ENCODE data around the gene ARHGAP35.
"Not testable (repeated sequence)": the region's sequence is repeated elsewhere in the genome, so short reads cannot be mapped to it uniquely, and the experiment has no call there.

ARHGAP35 gene

GRCh38 chr19:46860846-46861690 is at the start of gene ARHGAP35:
Gene ARHGAP35, plus strand, starts transcription at chr19:46860997. Its CDS starts 57,679 bp downstream, at chr19:46918676.
- ATAC-seq, result peak; percentile 3
- Mint-ChIP-seq H3K4me1 (peaks cover 30% of the 10 kb centered on the region), H3K27ac (peak within 1 kb of the TSS; percentile 89), H3K36me3 (peaks cover 17% of the 10 kb centered on the region), H3K4me3 (no peak within 1 kb of the TSS), H3K9me3 (peaks cover 3% of the 10 kb centered on the region)
- peak; percentile 55 to 78 for DNase-seq (ENCODE audit: low spot score in 2 of 2)

GRCh38 chr19:46812977-46813838 is 47.6 kb upstream of the ARHGAP35 start:
- DNase-seq (ENCODE audit: low spot score in 2 of 2), result no peak
- Mint-ChIP-seq H3K9me3 (no peaks in the 10 kb centered on the region), H3K4me3 (no peak overlapping the region), H3K36me3 (no peaks in the 10 kb centered on the region), H3K4me1 (no peaks in the 10 kb centered on the region), H3K27ac (no peak overlapping the region)
- no peak for ATAC-seq

GRCh38 chr19:46813839-46814358 is 46.9 kb upstream of the ARHGAP35 start:
- no peaks in the 10 kb centered on the region for H3K36me3 Mint-ChIP-seq
- H3K27ac Mint-ChIP-seq, result no peak overlapping the region
- ATAC-seq (no peak), DNase-seq (ENCODE audit: low spot score in 2 of 2) (no peak)
- no peaks in the 10 kb centered on the region for H3K9me3 Mint-ChIP-seq
- no peak overlapping the region for H3K4me3 Mint-ChIP-seq
- H3K4me1 Mint-ChIP-seq, result no peaks in the 10 kb centered on the region

- Mint-ChIP-seq H3K4me3 (no peak overlapping the region), H3K9me3 (no peaks in the 10 kb centered on the region), H3K36me3 (no peaks in the 10 kb centered on the region), H3K4me1 (peaks cover 16% of the 10 kb centered on the region), H3K27ac (no peak overlapping the region)
- ATAC-seq (no peak), DNase-seq (ENCODE audit: low spot score in 2 of 2) (no peak)
These were observed 44.8 kb upstream of the ARHGAP35 start for GRCh38 chr19:46815833-46816627.

GRCh38 chr19:46818812-46819211 is 42.0 kb upstream of the ARHGAP35 start:
- Mint-ChIP-seq H3K9me3 (no peaks in the 10 kb centered on the region), H3K4me3 (no peak overlapping the region), H3K4me1 (peaks cover 26% of the 10 kb centered on the region), H3K36me3 (no peaks in the 10 kb centered on the region), H3K27ac (peak overlapping the region; percentile 40)
- DNase-seq (ENCODE audit: low spot score in 2 of 2) (no peak), ATAC-seq (no peak)

- Mint-ChIP-seq H3K27ac (peak overlapping the region; percentile 50), H3K9me3 (no peaks in the 10 kb centered on the region), H3K4me1 (peaks cover 32% of the 10 kb centered on the region), H3K4me3 (peak overlapping the region; percentile 13), H3K36me3 (no peaks in the 10 kb centered on the region)
- peak; percentile 86 for ATAC-seq
- peak; percentile 25 to 73 for DNase-seq (ENCODE audit: low spot score in 2 of 2)
These were observed 39.0 kb upstream of the ARHGAP35 start for GRCh38 chr19:46821512-46822409.

- peaks cover 32% of the 10 kb centered on the region for H3K4me1 Mint-ChIP-seq
- H3K4me3 Mint-ChIP-seq, result peak overlapping the region; percentile 13
- H3K9me3 Mint-ChIP-seq; H3K36me3 Mint-ChIP-seq; ATAC-seq; DNase-seq (ENCODE audit: low spot score in 2 of 2): not testable (repeated sequence)
- H3K27ac Mint-ChIP-seq, result peak overlapping the region; percentile 50
These were observed 38.4 kb upstream of the ARHGAP35 start for GRCh38 chr19:46822410-46822787.

- DNase-seq (ENCODE audit: low spot score in 2 of 2) (no peak), ATAC-seq (no peak)
- H3K27ac Mint-ChIP-seq, result no peak overlapping the region
- H3K4me1 Mint-ChIP-seq, result peaks cover 32% of the 10 kb centered on the region
- H3K9me3 Mint-ChIP-seq, result no peaks in the 10 kb centered on the region
- H3K36me3 Mint-ChIP-seq, result no peaks in the 10 kb centered on the region
- no peak overlapping the region for H3K4me3 Mint-ChIP-seq
These were observed 37.7 kb upstream of the ARHGAP35 start for GRCh38 chr19:46823049-46823448.

GRCh38 chr19:46824890-46825730 is 35.7 kb upstream of the ARHGAP35 start:
- Mint-ChIP-seq H3K36me3 (no peaks in the 10 kb centered on the region), H3K4me3 (peak overlapping the region; percentile 30), H3K4me1 (peaks cover 33% of the 10 kb centered on the region), H3K9me3 (no peaks in the 10 kb centered on the region), H3K27ac (peak overlapping the region; percentile 63)
- ATAC-seq, result peak; percentile 27
- DNase-seq (ENCODE audit: low spot score in 2 of 2), result no peak

- H3K4me3 Mint-ChIP-seq, result peak overlapping the region; percentile 30
- peak overlapping the region; percentile 63 for H3K27ac Mint-ChIP-seq
- H3K4me1 Mint-ChIP-seq, result peaks cover 27% of the 10 kb centered on the region
- DNase-seq (ENCODE audit: low spot score in 2 of 2) (no peak), ATAC-seq (no peak)
- no peaks in the 10 kb centered on the region for H3K9me3 Mint-ChIP-seq
- no peaks in the 10 kb centered on the region for H3K36me3 Mint-ChIP-seq
These were observed 35.1 kb upstream of the ARHGAP35 start for GRCh38 chr19:46825731-46826055.

GRCh38 chr19:46828484-46828883 is 32.3 kb upstream of the ARHGAP35 start:
- H3K36me3 Mint-ChIP-seq, result peaks cover 2% of the 10 kb centered on the region

GRCh38 chr19:46830864-46831263 is 29.9 kb upstream of the ARHGAP35 start:
- Mint-ChIP-seq H3K4me3 (no peak overlapping the region), H3K36me3 (peaks cover 4% of the 10 kb centered on the region), H3K27ac (no peak overlapping the region), H3K4me1 (peaks cover 7% of the 10 kb centered on the region), H3K9me3 (no peaks in the 10 kb centered on the region)
- no peak for ATAC-seq
- no peak for DNase-seq (ENCODE audit: low spot score in 2 of 2)

More at GRCh38 chr19:46828484-46828883, 32.3 kb upstream of the ARHGAP35 start:
- H3K4me3 Mint-ChIP-seq, result no peak overlapping the region
- H3K4me1 Mint-ChIP-seq, result peaks cover 14% of the 10 kb centered on the region
- no peaks in the 10 kb centered on the region for H3K9me3 Mint-ChIP-seq
- H3K27ac Mint-ChIP-seq, result no peak overlapping the region
- ATAC-seq, result peak; percentile 68
- no peak for DNase-seq (ENCODE audit: low spot score in 2 of 2)

GRCh38 chr19:46834121-46834520 is 26.7 kb upstream of the ARHGAP35 start:
- no peak for DNase-seq (ENCODE audit: low spot score in 2 of 2)
- peaks cover 32% of the 10 kb centered on the region for H3K36me3 Mint-ChIP-seq
- H3K27ac Mint-ChIP-seq, result no peak overlapping the region
- ATAC-seq, result no peak
- H3K4me3 Mint-ChIP-seq, result no peak overlapping the region
- H3K4me1 Mint-ChIP-seq, result peaks cover 3% of the 10 kb centered on the region
- no peaks in the 10 kb centered on the region for H3K9me3 Mint-ChIP-seq

All from stimulated activated effector memory CD8-positive, alpha-beta T cell treated with anti-CD3 and anti-CD28 coated beads, Interleukin-12 subunit alpha, Interleukin-12 subunit beta, amount 100 ng/mL, for 72 hours (primary cell).